HUES64 (cell line): ENCODE results near the gene ZDHHC8.
"Not testable (repeated sequence)": the region's sequence is repeated elsewhere in the genome, so short reads cannot be mapped to it uniquely, and the experiment has no call there.

Source experiments
- H3K27ac ChIP-seq: 2 replicates; pipeline ENCODE4 v1.7.0; 2013; ENCODE audit warnings: low read depth, low read length, inconsistent platforms
- H3K27me3 ChIP-seq: 2 replicates; pipeline ENCODE4 v1.6.1; 2013; ENCODE audit warnings: mild to moderate bottlenecking, low read length; ENCODE audit not compliant: insufficient read depth
- H3K36me3 ChIP-seq: 2 replicates; pipeline ENCODE4 v1.6.1; 2013; ENCODE audit warnings: mild to moderate bottlenecking, low read length; ENCODE audit not compliant: insufficient read depth
- H3K4me1 ChIP-seq: 2 replicates; pipeline ENCODE4 v1.6.1; 2013; ENCODE audit warnings: mild to moderate bottlenecking, low read length, moderate library complexity; ENCODE audit not compliant: insufficient read depth
- H3K4me3 ChIP-seq: 2 replicates; pipeline ENCODE4 v1.5.1; 2013; ENCODE audit warnings: mild to moderate bottlenecking, low read length, moderate library complexity
- H3K9ac ChIP-seq: 2 replicates; pipeline ENCODE4 v1.6.1; 2013; ENCODE audit warnings: mild to moderate bottlenecking, low read depth, low read length
- H3K9me3 ChIP-seq: 2 replicates; pipeline ENCODE4 v1.6.1; 2013; ENCODE audit warnings: low read depth, low read length; ENCODE audit not compliant: insufficient read depth
- WGBS: fragments of 150-250, 120-280 bp; methylation state at CpG from one replicate; pipeline ENCODE4 v1.1.7; 2013; ENCODE audit warnings: missing lambda C conversion rate; 5-methylcytosine and 5-hydroxymethylcytosine counted together

The ZDHHC8 gene

GRCh38 chr22:20159531-20159930 is 27.9 kb downstream of the ZDHHC8 start:
- not testable (repeated sequence) for H3K4me1 ChIP-seq, H3K27ac ChIP-seq, H3K9me3 ChIP-seq, H3K4me3 ChIP-seq, H3K36me3 ChIP-seq, H3K9ac ChIP-seq, H3K27me3 ChIP-seq
- 92% methylated on average over 10 of the region's 14 CpGs for WGBS

GRCh38 chr22:20160041-20160440 is 28.4 kb downstream of the ZDHHC8 start:
- H3K36me3 ChIP-seq = no peaks in the 10 kb centered on the region
- H3K27ac ChIP-seq = no peak overlapping the region
- no peak overlapping the region for H3K9ac ChIP-seq
- H3K4me3 ChIP-seq = no peak overlapping the region
- no peaks in the 10 kb centered on the region for H3K27me3 ChIP-seq
- no peaks in the 10 kb centered on the region for H3K4me1 ChIP-seq
- 91% methylated on average over 10 of the region's 10 CpGs for WGBS
- H3K9me3 ChIP-seq = no peaks in the 10 kb centered on the region

GRCh38 chr22:20164863-20165262 is 33.3 kb downstream of the ZDHHC8 start:
- Histone ChIP-seq H3K4me1 (no peaks in the 10 kb centered on the region), H3K27me3 (no peaks in the 10 kb centered on the region), H3K36me3 (no peaks in the 10 kb centered on the region), H3K4me3 (no peak overlapping the region), H3K27ac (no peak overlapping the region), H3K9ac (no peak overlapping the region), H3K9me3 (no peaks in the 10 kb centered on the region)
- WGBS = 93% methylated on average over 11 of the region's 11 CpGs

GRCh38 chr22:20165421-20165820 is 33.8 kb downstream of the ZDHHC8 start:
- H3K4me3 ChIP-seq = no peak overlapping the region
- 95% methylated on average over 12 of the region's 12 CpGs for WGBS
- H3K36me3 ChIP-seq = no peaks in the 10 kb centered on the region
- H3K27ac ChIP-seq = no peak overlapping the region
- no peaks in the 10 kb centered on the region for H3K4me1 ChIP-seq
- H3K27me3 ChIP-seq = no peaks in the 10 kb centered on the region
- no peaks in the 10 kb centered on the region for H3K9me3 ChIP-seq
- no peak overlapping the region for H3K9ac ChIP-seq

- no peaks in the 10 kb centered on the region for H3K4me1 ChIP-seq
- H3K9ac ChIP-seq = no peak overlapping the region
- no peaks in the 10 kb centered on the region for H3K36me3 ChIP-seq
- H3K27me3 ChIP-seq = no peaks in the 10 kb centered on the region
- WGBS = 96% methylated on average over 6 of the region's 7 CpGs
- no peak overlapping the region for H3K27ac ChIP-seq
- H3K4me3 ChIP-seq = no peak overlapping the region
- no peaks in the 10 kb centered on the region for H3K9me3 ChIP-seq
Measured at GRCh38 chr22:20165913-20166312, 34.3 kb downstream of the ZDHHC8 start.

GRCh38 chr22:20166703-20167102 is 35.1 kb downstream of the ZDHHC8 start:
- Histone ChIP-seq H3K4me1 (no peaks in the 10 kb centered on the region), H3K9ac (no peak overlapping the region), H3K27ac (no peak overlapping the region), H3K36me3 (no peaks in the 10 kb centered on the region), H3K4me3 (no peak overlapping the region), H3K27me3 (no peaks in the 10 kb centered on the region), H3K9me3 (no peaks in the 10 kb centered on the region)
- WGBS = 91% methylated on average over 9 of the region's 9 CpGs

GRCh38 chr22:20167643-20168322 is 36.2 kb downstream of the ZDHHC8 start:
- 81% methylated on average over 19 of the region's 19 CpGs for WGBS
- no peak overlapping the region for H3K4me3 ChIP-seq

GRCh38 chr22:20169253-20169822 is 37.7 kb downstream of the ZDHHC8 start:
- Histone ChIP-seq H3K9me3 (no peaks in the 10 kb centered on the region), H3K4me3 (no peak overlapping the region), H3K27ac (no peak overlapping the region), H3K4me1 (no peaks in the 10 kb centered on the region), H3K27me3 (no peaks in the 10 kb centered on the region), H3K36me3 (no peaks in the 10 kb centered on the region), H3K9ac (no peak overlapping the region)
- 80% methylated on average over 10 of the region's 10 CpGs for WGBS

More at GRCh38 chr22:20167643-20168322, 36.2 kb downstream of the ZDHHC8 start:
- Histone ChIP-seq H3K27me3 (no peaks in the 10 kb centered on the region), H3K9ac (no peak overlapping the region), H3K9me3 (no peaks in the 10 kb centered on the region), H3K4me1 (no peaks in the 10 kb centered on the region), H3K27ac (no peak overlapping the region), H3K36me3 (no peaks in the 10 kb centered on the region)

- Histone ChIP-seq H3K4me1 (no peaks in the 10 kb centered on the region), H3K36me3 (no peaks in the 10 kb centered on the region), H3K27ac (no peak overlapping the region), H3K9ac (no peak overlapping the region), H3K4me3 (no peak overlapping the region), H3K27me3 (no peaks in the 10 kb centered on the region), H3K9me3 (no peaks in the 10 kb centered on the region)
- 91% methylated on average over 13 of the region's 13 CpGs for WGBS
Measured at GRCh38 chr22:20170170-20170569, 38.6 kb downstream of the ZDHHC8 start.

- no peak overlapping the region for H3K9ac ChIP-seq
- no peaks in the 10 kb centered on the region for H3K9me3 ChIP-seq
- H3K36me3 ChIP-seq = no peaks in the 10 kb centered on the region
- no peaks in the 10 kb centered on the region for H3K4me1 ChIP-seq
- no peaks in the 10 kb centered on the region for H3K27me3 ChIP-seq
- no peak overlapping the region for H3K27ac ChIP-seq
- WGBS = 94% methylated on average over 12 of the region's 12 CpGs
- H3K4me3 ChIP-seq = no peak overlapping the region
Measured at GRCh38 chr22:20171288-20172140, 39.9 kb downstream of the ZDHHC8 start.

GRCh38 chr22:20172141-20172613 is 40.6 kb downstream of the ZDHHC8 start:
- no peaks in the 10 kb centered on the region for H3K9me3 ChIP-seq
- 94% methylated on average over 10 of the region's 10 CpGs for WGBS
- no peak overlapping the region for H3K27ac ChIP-seq
- no peaks in the 10 kb centered on the region for H3K4me1 ChIP-seq
- H3K27me3 ChIP-seq = no peaks in the 10 kb centered on the region
- H3K36me3 ChIP-seq = no peaks in the 10 kb centered on the region
- no peak overlapping the region for H3K4me3 ChIP-seq
- H3K9ac ChIP-seq = no peak overlapping the region
